Liver (tissue), 9 donors: ENCODE data around the gene TBC1D20. TPM values are rescaled to one million over a fixed set of nuclear protein-coding genes. Genes with fewer than 3 reads are reported as not detected.

ENCODE experiments used
- DNase-seq: peaks from one replicate; pipeline ENCODE4 v3.0.0-alpha.2; 2017; ENCODE audit warnings: low spot score
- H3K27ac ChIP-seq, 2 donors: one replicate each; pipeline ENCODE4 v1.7.0; 2013; ENCODE audit warnings: inconsistent platforms in 2 of 2, low read length in 2 of 2, control low read depth in 1 of 2, low read depth in 1 of 2, mild to moderate bottlenecking in 1 of 2
- H3K27me3 ChIP-seq, 4 donors: one replicate each; pipeline versions ENCODE4 v1.6.1 to v1.7.0; 2013; ENCODE audit warnings: low read length in 3 of 4, inconsistent platforms in 1 of 4, mild to moderate bottlenecking in 1 of 4, moderate library complexity in 1 of 4; ENCODE audit not compliant: control insufficient read depth in 4 of 4, insufficient read depth in 4 of 4
- H3K36me3 ChIP-seq, 4 donors: one replicate each; pipeline versions ENCODE4 v1.6.1 to v1.7.0; 2013; ENCODE audit warnings: low read length in 3 of 4, mild to moderate bottlenecking in 3 of 4, low read depth in 1 of 4, moderate library complexity in 1 of 4; ENCODE audit not compliant: control insufficient read depth in 4 of 4, insufficient read depth in 3 of 4
- H3K4me1 ChIP-seq, 4 donors: one replicate each; pipeline versions ENCODE4 v1.6.1 to v1.7.0; 2013; ENCODE audit warnings: low read length in 3 of 4, mild to moderate bottlenecking in 3 of 4, moderate library complexity in 1 of 4; ENCODE audit not compliant: control insufficient read depth in 4 of 4, insufficient read depth in 4 of 4
- H3K4me3 ChIP-seq, 3 donors: one replicate each; pipeline versions ENCODE4 v1.6.1 to v1.7.0; 2013; ENCODE audit warnings: low read length in 3 of 3, control low read depth in 1 of 3, low read depth in 1 of 3, mild to moderate bottlenecking in 1 of 3
- H3K9ac ChIP-seq, 2 donors: one replicate each; pipeline ENCODE4 v1.7.0; 2013; ENCODE audit warnings: low read length in 2 of 2, mild to moderate bottlenecking in 2 of 2, moderate library complexity in 2 of 2, control low read depth in 1 of 2, low read depth in 1 of 2
- H3K9me3 ChIP-seq, 4 donors: one replicate each; pipeline versions ENCODE4 v1.6.1 to v1.7.0; 2013; ENCODE audit warnings: low read length in 3 of 4; ENCODE audit not compliant: control insufficient read depth in 4 of 4
- EGR1 ChIP-seq, 2 donors: IDR thresholded peaks; 2 replicates each; pipeline ENCODE4 v1.6.1; 2016 to 2018; ENCODE audit warnings: antibody characterized with exemption in 2 of 2, low read depth in 2 of 2
- GABPA ChIP-seq, 2 donors: IDR thresholded peaks in 1 of 2; conservative IDR thresholded peaks in 1 of 2; 2 replicates each; pipeline ENCODE4 v1.6.1; 2016; ENCODE audit warnings: antibody characterized with exemption in 2 of 2, mild to moderate bottlenecking in 1 of 2, moderate library complexity in 1 of 2
- HNF4G ChIP-seq: IDR thresholded peaks from 2 replicates; pipeline ENCODE4 v1.6.1; 2016; ENCODE audit warnings: antibody characterized with exemption
- NR2F2 ChIP-seq: IDR thresholded peaks from 2 replicates; pipeline ENCODE4 v1.6.1; 2016; ENCODE audit warnings: antibody characterized with exemption
- RAD21 ChIP-seq, 2 donors: IDR thresholded peaks; 2 replicates each; pipeline ENCODE4 v1.6.1; 2016; ENCODE audit warnings: antibody characterized with exemption in 2 of 2, mild to moderate bottlenecking in 2 of 2
- SP1 ChIP-seq: IDR thresholded peaks from 2 replicates; pipeline ENCODE4 v1.6.1; 2018; ENCODE audit warnings: antibody characterized with exemption, mild to moderate bottlenecking
- YY1 ChIP-seq: IDR thresholded peaks from 2 replicates; pipeline ENCODE4 v1.6.1; 2016; ENCODE audit warnings: antibody characterized with exemption, mild to moderate bottlenecking
- WGBS: extraction: QIAGEN DNeasy Blood & Tissue Kit; methylation state at CpG from one replicate; pipeline ENCODE4 v1.1.7; 2013; 5-methylcytosine and 5-hydroxymethylcytosine counted together
- polyA plus RNA-seq, 2 donors: library from polyadenylated mRNA; stranded (reverse) in 1 of 2; unstranded in 1 of 2; fragments of 200-250 nt in 1 of 2; fragments of >200 nt in 1 of 2; fragmentation: Nextera tagmentation in 1 of 2; extraction: Ambion mirVana in 1 of 2; gene quantifications; one replicate each; pipeline versions ENCODE4 v1.2.1 to v1.2.3, GENCODE V29; 2013 to 2015
- total RNA-seq, 2 donors: library from RNA; depleted of rRNA; stranded (reverse); fragments of >200 nt; gene quantifications; one replicate each; pipeline ENCODE4 v1.2.3, GENCODE V29; 2014
- TF ChIP-seq, protein P1 (sequence below): IDR thresholded peaks from 2 replicates; pipeline ENCODE4 v1.6.1; 2016; ENCODE audit warnings: antibody characterized with exemption, mild to moderate bottlenecking
- TF ChIP-seq, protein P2 (sequence below): IDR thresholded peaks from 2 replicates; pipeline ENCODE4 v1.6.1; 2016; ENCODE audit warnings: antibody characterized with exemption
- donor health status: healthy.
- donor health status: healthy.
- donor health status: healthy.
- donor health status: healthy.
- donor health status: healthy.

The TBC1D20 gene
- total and polyA plus RNA-seq, 4 donors: 8.7 to 18.9 (median 11.9) TPM

DNA sequence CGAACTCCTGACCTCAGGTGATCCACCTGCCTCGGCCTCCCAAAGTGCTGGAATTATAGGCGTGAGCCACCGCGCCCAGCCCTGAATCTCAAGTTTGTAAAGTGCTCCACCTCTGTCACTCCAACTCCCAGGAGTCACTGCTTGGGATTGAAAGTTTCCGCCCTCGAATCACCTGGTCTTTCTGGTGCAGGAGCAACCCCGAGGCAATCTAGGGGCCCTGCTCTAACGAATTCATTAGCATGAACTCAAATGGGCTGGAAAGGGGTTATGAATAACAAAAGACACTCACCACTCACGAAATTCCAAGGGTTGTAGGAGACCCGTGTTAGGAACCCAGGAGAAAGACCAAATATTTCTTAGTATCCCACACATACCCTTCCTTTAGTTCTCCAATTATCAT, 28.1 kb downstream of the TBC1D20 start:
- TF ChIP-seq, protein P1, sequence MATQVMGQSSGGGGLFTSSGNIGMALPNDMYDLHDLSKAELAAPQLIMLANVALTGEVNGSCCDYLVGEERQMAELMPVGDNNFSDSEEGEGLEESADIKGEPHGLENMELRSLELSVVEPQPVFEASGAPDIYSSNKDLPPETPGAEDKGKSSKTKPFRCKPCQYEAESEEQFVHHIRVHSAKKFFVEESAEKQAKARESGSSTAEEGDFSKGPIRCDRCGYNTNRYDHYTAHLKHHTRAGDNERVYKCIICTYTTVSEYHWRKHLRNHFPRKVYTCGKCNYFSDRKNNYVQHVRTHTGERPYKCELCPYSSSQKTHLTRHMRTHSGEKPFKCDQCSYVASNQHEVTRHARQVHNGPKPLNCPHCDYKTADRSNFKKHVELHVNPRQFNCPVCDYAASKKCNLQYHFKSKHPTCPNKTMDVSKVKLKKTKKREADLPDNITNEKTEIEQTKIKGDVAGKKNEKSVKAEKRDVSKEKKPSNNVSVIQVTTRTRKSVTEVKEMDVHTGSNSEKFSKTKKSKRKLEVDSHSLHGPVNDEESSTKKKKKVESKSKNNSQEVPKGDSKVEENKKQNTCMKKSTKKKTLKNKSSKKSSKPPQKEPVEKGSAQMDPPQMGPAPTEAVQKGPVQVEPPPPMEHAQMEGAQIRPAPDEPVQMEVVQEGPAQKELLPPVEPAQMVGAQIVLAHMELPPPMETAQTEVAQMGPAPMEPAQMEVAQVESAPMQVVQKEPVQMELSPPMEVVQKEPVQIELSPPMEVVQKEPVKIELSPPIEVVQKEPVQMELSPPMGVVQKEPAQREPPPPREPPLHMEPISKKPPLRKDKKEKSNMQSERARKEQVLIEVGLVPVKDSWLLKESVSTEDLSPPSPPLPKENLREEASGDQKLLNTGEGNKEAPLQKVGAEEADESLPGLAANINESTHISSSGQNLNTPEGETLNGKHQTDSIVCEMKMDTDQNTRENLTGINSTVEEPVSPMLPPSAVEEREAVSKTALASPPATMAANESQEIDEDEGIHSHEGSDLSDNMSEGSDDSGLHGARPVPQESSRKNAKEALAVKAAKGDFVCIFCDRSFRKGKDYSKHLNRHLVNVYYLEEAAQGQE: no peak
- TF ChIP-seq, protein P2, sequence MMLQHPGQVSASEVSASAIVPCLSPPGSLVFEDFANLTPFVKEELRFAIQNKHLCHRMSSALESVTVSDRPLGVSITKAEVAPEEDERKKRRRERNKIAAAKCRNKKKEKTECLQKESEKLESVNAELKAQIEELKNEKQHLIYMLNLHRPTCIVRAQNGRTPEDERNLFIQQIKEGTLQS: no peak
- TF ChIP-seq NR2F2: no peak
- TF ChIP-seq EGR1 (IDR thresholded peaks at IDR 0.05; ENCODE audit: low read depth in 2 of 2): no peak
- H3K9me3 ChIP-seq: no peaks in the 10 kb centered on the region
- WGBS: 70% methylated on average over 11 of the region's 11 CpGs
- H3K4me3 ChIP-seq: no peak overlapping the region
- H3K4me1 ChIP-seq: peaks cover 8 to 40% (median 31%) of the 10 kb centered on the region in 4 donors
- peaks cover 7 to 52% (median 21%) of the 10 kb centered on the region in 4 donors for H3K36me3 ChIP-seq
- H3K27me3 ChIP-seq: no peaks in the 10 kb centered on the region
- no peak overlapping the region for H3K9ac ChIP-seq
- H3K27ac ChIP-seq: peak overlapping the region; percentile 31 to 42
- DNase-seq: no peak

DNA sequence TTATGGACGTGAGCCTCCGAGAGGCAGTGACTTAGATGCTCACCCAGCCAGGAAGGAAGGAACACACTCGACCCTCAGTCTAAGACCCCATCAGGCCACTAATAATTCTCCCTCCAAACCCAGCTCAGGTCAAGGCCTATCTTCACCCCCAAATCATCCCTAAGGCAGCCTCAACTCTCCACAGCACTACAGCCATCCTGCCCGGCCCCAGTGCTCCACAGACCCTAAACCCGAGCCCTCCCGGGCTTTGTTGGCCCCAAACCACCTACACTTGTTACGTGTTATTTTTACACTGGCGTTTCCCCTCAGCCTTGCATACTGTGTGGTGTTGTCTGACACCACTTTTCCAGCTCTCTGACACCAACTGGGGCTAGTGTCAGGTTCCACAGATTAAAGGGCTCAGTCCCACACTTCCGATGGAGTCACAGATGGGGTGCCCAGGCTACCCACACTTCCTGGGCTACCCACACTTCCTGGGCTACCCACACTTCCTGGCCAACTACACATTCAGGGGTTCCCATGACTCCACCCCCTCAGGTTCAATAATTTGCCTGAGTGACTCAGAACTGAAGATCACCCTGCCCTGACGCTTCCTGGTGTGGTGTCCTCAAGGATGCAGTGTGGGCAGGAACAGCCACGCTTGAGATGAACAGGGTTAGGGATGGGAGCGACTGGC, 28.9 kb downstream of the TBC1D20 start:
- Histone ChIP-seq H3K36me3 (peaks cover 11 to 47% (median 22%) of the 10 kb centered on the region in 4 donors), H3K4me1 (peaks cover 9 to 47% (median 35%) of the 10 kb centered on the region in 4 donors), H3K9ac (no peak overlapping the region), H3K4me3 (no peak overlapping the region), H3K9me3 (no peaks in the 10 kb centered on the region), H3K27me3 (no peaks in the 10 kb centered on the region), H3K27ac (no peak overlapping the region)
- no peak for TF ChIP-seq SP1
- no peak for TF ChIP-seq NR2F2
- TF ChIP-seq GABPA (IDR thresholded peaks at IDR 0.05 in 1 of 2, conservative IDR thresholded peaks at IDR 0.05 in 1 of 2): no peak
- no peak for TF ChIP-seq YY1
- no peak for TF ChIP-seq EGR1 (IDR thresholded peaks at IDR 0.05; ENCODE audit: low read depth in 2 of 2)
- TF ChIP-seq, protein P2: no peak
- TF ChIP-seq, protein P1: no peak
- TF ChIP-seq RAD21 (IDR thresholded peaks at IDR 0.05): no peak
- no peak for TF ChIP-seq HNF4G
- DNase-seq: no peak
- WGBS: 82% methylated on average over 12 of the region's 12 CpGs
